ENCODE data around the gene THAP4. TPM values are rescaled to one million over a fixed set of nuclear protein-coding genes. Genes with fewer than 3 reads are reported as not detected.

THAP4 gene
- polyA plus RNA-seq, 1 of the 3 experiments (the other 2 are of a cell fraction), result 64.7 TPM

GRCh38 chr2:241545106-241545505 is 91.9 kb downstream of the THAP4 start:
- Histone ChIP-seq H3K9me2 (no peaks in the 10 kb centered on the region), H3K4me1 (ENCODE audit: control insufficient read depth in 1 of 2, insufficient read depth in 2 of 2, low read depth in 1 of 2, low read length in 1 of 2) (peaks cover 4 to 11% of the 10 kb centered on the region in 2 experiments; a peak in 2 of 4 replicates), H3K4me3 (ENCODE audit: low read depth in 2 of 2, low read length in 1 of 2) (no peak overlapping the region), H3K36me3 (replicated peaks in 1 of 2; ENCODE audit: control insufficient read depth in 1 of 2, insufficient read depth in 2 of 2, low read length in 1 of 2) (no peaks in the 10 kb centered on the region), H3K9me3 (no peaks in the 10 kb centered on the region), H3F3A (replicated peaks; ENCODE audit: insufficient read depth) (peaks cover 6% of the 10 kb centered on the region), H3K27me3 (ENCODE audit: insufficient read depth) (peaks cover 18% of the 10 kb centered on the region; the same call in 1 of the 2 replicates), H3K9ac (no peak overlapping the region), H3K27ac (ENCODE audit: low read depth in 2 of 2, low read length in 1 of 2) (no peak overlapping the region), H3K79me2 (ENCODE audit: insufficient read depth) (no peaks in the 10 kb centered on the region), H2AFZ (ENCODE audit: low read depth) (no peak overlapping the region), H3K4me2 (no peak overlapping the region), H4K20me1 (ENCODE audit: insufficient read depth) (no peaks in the 10 kb centered on the region)
- CTCF ChIA-PET, result interaction anchor here (0.8 to 1.3 kb wide), 3 partner anchors 10 to 53 kb away, joined by 3 to 4 read pairs (median 3); no protein-coding TSS in a partner anchor
- WGBS (ENCODE audit: low lambda C conversion rate), result 76% methylated on average over 10 of the region's 10 CpGs
- DNase-seq, result no peak
- TF ChIP-seq NFIC (IDR thresholded peaks at IDR 0.05; ENCODE audit: borderline replicate concordance) (no peak), MXI1 (IDR thresholded peaks at IDR 0.05; ENCODE audit: low read depth, low read length) (no peak), FOXM1 (IDR thresholded peaks at IDR 0.05; ENCODE audit: low read depth) (no peak), ZBTB33 (IDR thresholded peaks at IDR 0.05; ENCODE audit: borderline replicate concordance, low read depth) (no peak), TEAD4 (IDR thresholded peaks at IDR 0.05; ENCODE audit: borderline replicate concordance, insufficient read depth) (no peak), RFX5 (IDR thresholded peaks at IDR 0.05; ENCODE audit: low read length) (no peak), YY1 (IDR thresholded peaks at IDR 0.05; ENCODE audit: low read depth) (no peak), FOXJ3 (CRISPR knock-in tag; IDR thresholded peaks at IDR 0.05) (no peak), RXRA (IDR thresholded peaks at IDR 0.05; ENCODE audit: borderline replicate concordance, low read depth) (no peak), EP300 (IDR thresholded peaks at IDR 0.05; ENCODE audit: borderline replicate concordance in 1 of 2, low read depth in 1 of 2, low read length in 1 of 2) (no peak), JUND (IDR thresholded peaks at IDR 0.05) (no peak), USF2 (IDR thresholded peaks at IDR 0.05; ENCODE audit: borderline replicate concordance, low read depth, low read length) (no peak), ELF1 (IDR thresholded peaks at IDR 0.05) (no peak), RCOR1 (IDR thresholded peaks at IDR 0.05; ENCODE audit: low read length) (no peak)
- TF ChIP-seq, protein P1, sequence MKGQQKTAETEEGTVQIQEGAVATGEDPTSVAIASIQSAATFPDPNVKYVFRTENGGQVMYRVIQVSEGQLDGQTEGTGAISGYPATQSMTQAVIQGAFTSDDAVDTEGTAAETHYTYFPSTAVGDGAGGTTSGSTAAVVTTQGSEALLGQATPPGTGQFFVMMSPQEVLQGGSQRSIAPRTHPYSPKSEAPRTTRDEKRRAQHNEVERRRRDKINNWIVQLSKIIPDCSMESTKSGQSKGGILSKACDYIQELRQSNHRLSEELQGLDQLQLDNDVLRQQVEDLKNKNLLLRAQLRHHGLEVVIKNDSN (IDR thresholded peaks at IDR 0.05; ENCODE audit: borderline replicate concordance, low read depth), result no peak
- TF ChIP-seq, protein P2, sequence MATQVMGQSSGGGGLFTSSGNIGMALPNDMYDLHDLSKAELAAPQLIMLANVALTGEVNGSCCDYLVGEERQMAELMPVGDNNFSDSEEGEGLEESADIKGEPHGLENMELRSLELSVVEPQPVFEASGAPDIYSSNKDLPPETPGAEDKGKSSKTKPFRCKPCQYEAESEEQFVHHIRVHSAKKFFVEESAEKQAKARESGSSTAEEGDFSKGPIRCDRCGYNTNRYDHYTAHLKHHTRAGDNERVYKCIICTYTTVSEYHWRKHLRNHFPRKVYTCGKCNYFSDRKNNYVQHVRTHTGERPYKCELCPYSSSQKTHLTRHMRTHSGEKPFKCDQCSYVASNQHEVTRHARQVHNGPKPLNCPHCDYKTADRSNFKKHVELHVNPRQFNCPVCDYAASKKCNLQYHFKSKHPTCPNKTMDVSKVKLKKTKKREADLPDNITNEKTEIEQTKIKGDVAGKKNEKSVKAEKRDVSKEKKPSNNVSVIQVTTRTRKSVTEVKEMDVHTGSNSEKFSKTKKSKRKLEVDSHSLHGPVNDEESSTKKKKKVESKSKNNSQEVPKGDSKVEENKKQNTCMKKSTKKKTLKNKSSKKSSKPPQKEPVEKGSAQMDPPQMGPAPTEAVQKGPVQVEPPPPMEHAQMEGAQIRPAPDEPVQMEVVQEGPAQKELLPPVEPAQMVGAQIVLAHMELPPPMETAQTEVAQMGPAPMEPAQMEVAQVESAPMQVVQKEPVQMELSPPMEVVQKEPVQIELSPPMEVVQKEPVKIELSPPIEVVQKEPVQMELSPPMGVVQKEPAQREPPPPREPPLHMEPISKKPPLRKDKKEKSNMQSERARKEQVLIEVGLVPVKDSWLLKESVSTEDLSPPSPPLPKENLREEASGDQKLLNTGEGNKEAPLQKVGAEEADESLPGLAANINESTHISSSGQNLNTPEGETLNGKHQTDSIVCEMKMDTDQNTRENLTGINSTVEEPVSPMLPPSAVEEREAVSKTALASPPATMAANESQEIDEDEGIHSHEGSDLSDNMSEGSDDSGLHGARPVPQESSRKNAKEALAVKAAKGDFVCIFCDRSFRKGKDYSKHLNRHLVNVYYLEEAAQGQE (IDR thresholded peaks at IDR 0.05; ENCODE audit: low read depth, low read length), result no peak
- POLR2A ChIA-PET, result no interaction called here
